HG03575 (cell line): ENCODE data around the gene CLK3.

Experiments used
- ATAC-seq: cut with Tn5 transposase; IDR thresholded peaks from one replicate; pipeline ENCODE4 v1.9.1; 2021; ENCODE audit not compliant: unreplicated experiment, insufficient number of reproducible peaks, low FRiP score; ENCODE audit errors: extremely low read depth

CLK3 gene

DNA sequence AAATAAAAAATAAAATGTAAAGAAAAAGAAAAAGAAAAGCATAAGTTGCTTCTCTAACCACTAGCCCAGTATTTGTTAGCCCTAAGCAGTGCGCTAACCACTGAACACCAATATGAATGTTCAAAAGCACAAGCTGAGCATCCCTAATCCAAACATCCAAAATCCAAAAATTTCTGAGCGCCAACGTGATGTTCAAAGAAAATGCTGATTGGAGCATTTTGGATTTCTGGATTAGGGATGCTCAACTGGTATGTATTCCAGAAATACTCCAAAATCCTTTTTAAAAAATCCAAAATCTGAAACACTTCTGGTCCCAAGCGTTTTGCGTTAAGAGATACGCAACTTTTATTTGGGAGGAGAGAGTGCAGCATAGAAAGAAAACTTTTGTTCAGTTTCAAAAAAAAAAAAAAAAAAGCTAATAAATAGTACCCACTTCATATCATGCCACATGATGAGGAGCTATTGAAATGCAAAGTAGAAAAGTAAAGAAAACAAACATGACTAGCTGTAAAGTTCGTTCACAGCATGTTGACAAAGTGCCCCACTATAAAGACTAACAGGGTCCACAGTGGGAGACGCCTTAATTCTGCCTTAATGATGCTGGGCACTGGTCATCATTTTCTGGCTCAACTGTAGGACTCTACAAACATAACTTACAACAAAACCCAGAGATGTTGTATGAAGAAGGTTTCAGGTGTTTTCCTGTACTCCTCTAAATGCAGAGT is 47.8 kb downstream of the CLK3 start:
- no peak for ATAC-seq

DNA sequence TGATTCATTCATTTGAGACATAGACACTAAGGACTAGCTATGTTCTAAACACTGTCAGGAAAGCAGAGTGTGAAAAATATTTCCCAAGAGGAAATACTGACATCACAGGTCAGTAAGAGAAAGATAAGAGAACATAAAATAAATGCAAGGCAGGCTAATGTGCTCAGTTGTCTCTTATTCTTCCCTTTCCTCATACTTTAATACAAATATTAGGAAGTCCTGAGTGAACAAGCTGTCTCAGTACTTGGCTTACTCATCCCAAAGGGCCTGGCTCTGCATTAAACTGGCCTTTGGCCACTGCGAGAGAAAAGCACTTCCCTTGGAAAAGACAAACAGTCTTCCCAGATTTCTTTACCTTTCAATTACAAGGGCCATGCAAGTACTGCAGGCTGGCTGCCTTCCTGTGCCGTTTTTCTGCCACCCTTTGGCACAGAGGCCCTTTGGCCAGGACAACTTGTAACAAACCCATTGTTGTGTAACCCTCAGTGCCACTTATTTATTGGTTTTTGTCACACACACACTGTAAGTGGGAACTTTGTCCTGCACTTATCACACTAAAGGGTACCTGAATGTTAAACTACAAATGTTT is 48.5 kb downstream of the CLK3 start:
- ATAC-seq: no peak

- ATAC-seq: no peak
These were observed 49.0 kb downstream of the CLK3 start for GRCh38 chr15:74664670-74665069.

DNA sequence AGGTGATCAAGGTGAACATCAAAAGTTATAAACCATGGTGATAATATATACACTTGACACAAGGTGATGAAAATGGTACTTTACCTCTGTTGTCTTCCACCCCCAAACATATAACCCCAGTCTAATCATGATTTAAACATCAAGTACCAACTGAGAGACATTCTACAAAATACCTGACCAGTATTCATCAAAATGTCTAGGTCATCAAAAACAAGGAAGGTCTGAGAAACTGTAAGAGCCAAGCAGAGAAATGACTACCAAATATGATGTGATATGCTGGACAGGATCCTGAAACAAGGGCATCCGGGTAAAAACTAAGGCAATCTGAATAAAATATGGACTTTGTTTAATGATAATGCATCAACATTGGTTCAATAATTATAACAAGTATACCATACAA is 52.3 kb downstream of the CLK3 start:
- no peak for ATAC-seq

DNA sequence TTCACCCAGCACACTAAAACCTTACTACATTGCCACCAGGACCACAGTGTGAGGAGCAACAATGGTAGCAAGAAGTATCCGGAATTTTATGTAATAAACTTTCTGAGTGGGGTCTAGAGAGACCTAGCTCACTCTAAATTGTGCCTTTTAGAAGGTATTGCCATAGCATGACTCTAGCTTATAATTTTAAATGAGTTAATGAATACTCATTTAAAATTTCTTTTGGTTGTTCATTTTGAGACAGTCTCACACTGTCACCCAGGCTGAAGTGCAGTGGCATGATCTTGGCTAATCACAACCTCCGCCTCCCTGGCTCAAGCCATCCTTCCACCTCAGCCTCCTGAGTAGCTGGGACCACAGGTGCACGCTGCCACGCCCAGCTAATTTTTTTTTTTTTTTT is 54.0 kb downstream of the CLK3 start:
- ATAC-seq: no peak

DNA sequence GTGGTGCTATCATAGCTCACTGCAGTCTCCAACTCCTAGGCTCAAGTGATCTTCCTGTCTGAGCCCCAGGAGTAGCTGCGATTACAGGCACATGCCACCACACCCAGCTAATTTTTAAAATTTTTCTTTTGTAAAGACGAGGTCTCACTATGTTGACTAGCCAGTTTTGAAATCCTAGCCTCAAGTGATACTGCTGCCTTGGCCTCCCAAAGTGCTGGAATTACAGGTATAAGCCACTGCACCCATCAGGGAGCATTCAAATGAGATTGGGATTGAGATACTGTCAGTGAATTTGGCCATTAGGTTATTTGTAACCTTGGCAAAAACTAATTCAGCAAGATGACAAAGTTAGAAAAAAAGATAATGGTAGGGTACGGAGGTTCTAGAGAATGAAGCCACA is 58.5 kb downstream of the CLK3 start:
- no peak for ATAC-seq

DNA sequence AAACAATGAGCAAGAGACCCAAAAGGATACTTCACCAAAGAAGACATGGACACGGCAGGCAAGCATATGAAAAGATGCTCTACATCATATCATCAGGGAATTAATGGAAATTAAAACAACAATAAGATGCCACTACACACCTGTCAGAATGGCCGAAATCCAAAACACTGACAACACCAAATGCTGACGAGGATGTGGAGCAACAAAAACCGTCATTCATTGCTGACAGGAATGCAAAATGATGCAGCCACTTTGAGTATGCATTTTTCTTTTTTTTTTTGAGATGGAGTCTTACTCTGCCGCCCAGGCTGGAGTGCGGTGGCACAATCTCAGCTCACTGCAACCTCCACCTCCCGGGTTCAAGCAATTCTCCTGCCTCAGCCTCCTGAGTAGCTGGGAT is 61.2 kb downstream of the CLK3 start:
- no peak for ATAC-seq
